Central memory CD8-positive, alpha-beta T cell (primary cell): ENCODE results near the gene DUOXA1.
"Not testable (repeated sequence)": the region's sequence is repeated elsewhere in the genome, so short reads cannot be mapped to it uniquely, and the experiment has no call there.

ENCODE experiments used
- ATAC-seq: fragments of 150-1000 bp; cut with Tn5 transposase; replicated peaks from 2 replicates; pipeline ENCODE4 v1.10.0; 2022; ENCODE audit warnings: mild to moderate bottlenecking, moderate FRiP score, moderate number of reproducible peaks; ENCODE audit not compliant: poor library complexity, severe bottlenecking; ENCODE audit errors: extremely low read depth
- DNase-seq, 2 donors: peaks; one replicate each; pipeline ENCODE4 v3.0.0; 2021; ENCODE audit warnings: low spot score in 2 of 2
- H3K27ac Mint-ChIP-seq: one replicate; pipeline ENCODE4 v1.8.0; 2022; ENCODE audit warnings: low read depth, mild to moderate bottlenecking, moderate library complexity, mixed read lengths
- H3K27me3 Mint-ChIP-seq: one replicate; pipeline ENCODE4 v1.8.0; 2022; ENCODE audit warnings: mixed read lengths
- H3K36me3 Mint-ChIP-seq: one replicate; pipeline ENCODE4 v1.8.0; 2022; ENCODE audit warnings: mild to moderate bottlenecking, moderate library complexity, mixed read lengths; ENCODE audit not compliant: insufficient read depth
- H3K4me1 Mint-ChIP-seq: one replicate; pipeline ENCODE4 v1.8.0; 2022; ENCODE audit warnings: mixed read lengths
- H3K4me3 Mint-ChIP-seq: one replicate; pipeline ENCODE4 v1.8.0; 2022; ENCODE audit warnings: mild to moderate bottlenecking, moderate library complexity, mixed read lengths
- H3K9me3 Mint-ChIP-seq: one replicate; pipeline ENCODE4 v1.8.0; 2022; ENCODE audit warnings: mixed read lengths

Gene DUOXA1

GRCh38 chr15:45083223-45083622 lies 46.5 kb downstream of the DUOXA1 start:
- DNase-seq (no peak), ATAC-seq (no peak)
- Mint-ChIP-seq H3K9me3 (no peaks in the 10 kb centered on the region), H3K27ac (no peak overlapping the region), H3K4me3 (no peak overlapping the region), H3K4me1 (no peaks in the 10 kb centered on the region), H3K36me3 (no peaks in the 10 kb centered on the region), H3K27me3 (peaks cover 36% of the 10 kb centered on the region)

DNA sequence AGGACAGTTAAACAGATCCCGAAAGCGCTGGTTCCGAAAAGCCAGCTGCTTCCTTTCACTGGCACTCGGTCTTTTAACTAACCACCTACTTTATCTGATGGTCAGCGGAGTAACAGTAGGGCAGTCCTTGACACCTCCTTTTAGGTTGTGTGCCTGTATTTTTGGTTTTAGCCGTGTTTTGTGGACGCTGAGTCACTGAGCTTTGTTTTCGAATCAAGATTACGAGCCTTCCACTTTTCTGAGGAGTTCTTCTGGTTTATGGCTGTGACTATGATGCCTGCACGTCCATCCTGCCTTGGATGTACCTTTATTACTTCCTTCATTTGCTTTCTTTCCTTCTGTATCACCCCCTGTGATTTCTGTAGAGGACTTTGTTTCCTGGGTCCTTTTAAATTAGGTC lies 47.3 kb downstream of the DUOXA1 start:
- H3K36me3 Mint-ChIP-seq, H3K4me3 Mint-ChIP-seq, H3K27ac Mint-ChIP-seq, H3K9me3 Mint-ChIP-seq, H3K4me1 Mint-ChIP-seq, ATAC-seq, DNase-seq: not testable (repeated sequence)
- H3K27me3 Mint-ChIP-seq: peaks cover 35% of the 10 kb centered on the region

DNA sequence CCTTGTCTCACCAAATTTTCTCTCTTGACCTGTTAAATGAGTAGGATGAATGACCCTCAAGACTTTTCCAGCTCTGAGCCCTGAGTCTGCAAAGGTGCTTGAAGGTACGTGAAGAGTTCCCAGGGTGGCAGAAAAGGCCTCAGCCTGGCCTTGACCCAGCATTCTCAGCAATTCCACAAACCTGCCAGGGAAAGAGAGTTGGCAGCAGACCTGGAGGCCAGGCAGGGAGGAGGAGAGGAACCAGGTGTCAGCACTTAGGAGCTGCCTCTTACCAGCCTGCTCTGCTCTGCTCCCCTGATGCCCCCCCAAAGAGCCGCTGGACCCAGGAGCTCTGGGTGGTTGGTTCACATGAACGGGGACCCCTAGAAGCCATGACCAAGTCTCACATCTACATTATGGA lies 49.1 kb downstream of the DUOXA1 start:
- not testable (repeated sequence) for H3K27ac Mint-ChIP-seq, H3K36me3 Mint-ChIP-seq, ATAC-seq, H3K4me1 Mint-ChIP-seq, DNase-seq, H3K4me3 Mint-ChIP-seq, H3K9me3 Mint-ChIP-seq
- H3K27me3 Mint-ChIP-seq: peaks cover 28% of the 10 kb centered on the region

DNA sequence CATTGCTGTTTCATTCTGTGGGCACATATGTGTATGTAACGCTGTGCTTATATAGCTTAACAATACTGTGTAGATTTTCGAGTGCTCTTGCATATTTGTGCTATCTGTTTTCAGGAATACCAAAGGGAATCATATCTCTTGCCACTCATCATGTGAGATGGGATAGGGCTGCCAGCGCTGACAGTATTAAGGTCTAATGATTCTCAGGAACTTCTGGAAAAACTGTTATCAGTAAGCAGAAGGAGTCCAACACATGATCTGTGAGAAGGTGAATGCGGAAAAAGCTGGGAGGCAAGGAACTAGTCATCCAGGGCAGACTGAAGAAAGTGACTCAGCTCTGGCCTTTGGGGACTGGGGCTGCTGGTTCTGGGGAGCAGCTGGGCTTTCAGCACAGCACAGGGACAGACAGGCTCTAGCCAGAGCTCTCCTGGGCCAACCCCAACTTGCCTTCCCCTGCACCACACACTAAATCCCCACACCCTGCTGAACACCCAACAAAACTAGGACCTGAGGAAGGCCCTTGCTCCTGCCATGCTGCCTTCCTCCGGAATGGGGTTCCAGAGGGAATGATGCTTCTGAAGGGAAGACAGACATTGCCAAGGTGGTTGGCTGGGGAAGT lies 49.9 kb downstream of the DUOXA1 start:
- not testable (repeated sequence) for DNase-seq, H3K4me1 Mint-ChIP-seq, H3K4me3 Mint-ChIP-seq, H3K36me3 Mint-ChIP-seq, ATAC-seq, H3K27ac Mint-ChIP-seq, H3K9me3 Mint-ChIP-seq
- H3K27me3 Mint-ChIP-seq: peaks cover 19% of the 10 kb centered on the region

GRCh38 chr15:45079201-45079600 lies 50.5 kb downstream of the DUOXA1 start:
- H3K4me1 Mint-ChIP-seq, DNase-seq, ATAC-seq, H3K36me3 Mint-ChIP-seq, H3K9me3 Mint-ChIP-seq, H3K4me3 Mint-ChIP-seq, H3K27ac Mint-ChIP-seq: not testable (repeated sequence)
- peaks cover 14% of the 10 kb centered on the region for H3K27me3 Mint-ChIP-seq

GRCh38 chr15:45077391-45077790 lies 52.3 kb downstream of the DUOXA1 start:
- H3K27ac Mint-ChIP-seq, H3K36me3 Mint-ChIP-seq, DNase-seq, H3K27me3 Mint-ChIP-seq, H3K4me1 Mint-ChIP-seq, ATAC-seq, H3K4me3 Mint-ChIP-seq, H3K9me3 Mint-ChIP-seq: not testable (repeated sequence)

- H3K4me3 Mint-ChIP-seq, DNase-seq, H3K27ac Mint-ChIP-seq, H3K9me3 Mint-ChIP-seq, ATAC-seq, H3K27me3 Mint-ChIP-seq, H3K4me1 Mint-ChIP-seq, H3K36me3 Mint-ChIP-seq: not testable (repeated sequence)
Measured at GRCh38 chr15:45075440-45076320, 54.0 kb downstream of the DUOXA1 start.

- not testable (repeated sequence) for H3K27me3 Mint-ChIP-seq, H3K4me3 Mint-ChIP-seq, ATAC-seq, H3K27ac Mint-ChIP-seq, DNase-seq, H3K36me3 Mint-ChIP-seq, H3K9me3 Mint-ChIP-seq, H3K4me1 Mint-ChIP-seq
Measured at GRCh38 chr15:45073602-45074001, 56.1 kb downstream of the DUOXA1 start.

GRCh38 chr15:45069942-45070360 lies 59.7 kb downstream of the DUOXA1 start:
- ATAC-seq, H3K27me3 Mint-ChIP-seq: not testable (repeated sequence)

More at GRCh38 chr15:45069942-45070360, 59.7 kb downstream of the DUOXA1 start:
- not testable (repeated sequence) for DNase-seq, H3K36me3 Mint-ChIP-seq, H3K27ac Mint-ChIP-seq, H3K4me3 Mint-ChIP-seq, H3K9me3 Mint-ChIP-seq, H3K4me1 Mint-ChIP-seq
